Stimulated activated naive CD8-positive, alpha-beta T cell treated with anti-CD3 and anti-CD28 coated beads, Interleukin-15, Interleukin-2, amounts not matched to agents 100 ng/mL and 50 ng/mL, for 24 hours (primary cell): ENCODE measurements around the gene ABTB2.
A peak's percentile ranks its signal among the peaks of the same experiment; 100 is the strongest.

Experiments
- H3K27ac Mint-ChIP-seq: one replicate; pipeline ENCODE4 v1.8.0; 2021; ENCODE audit warnings: mild to moderate bottlenecking, mixed read lengths
- H3K27me3 Mint-ChIP-seq: one replicate; pipeline ENCODE4 v1.8.0; 2021; ENCODE audit warnings: mixed read lengths
- H3K36me3 Mint-ChIP-seq: one replicate; pipeline ENCODE4 v1.8.0; 2021; ENCODE audit warnings: low read depth, mixed read lengths
- H3K4me1 Mint-ChIP-seq: one replicate; pipeline ENCODE4 v1.8.0; 2021; ENCODE audit warnings: low read depth, mixed read lengths
- H3K4me3 Mint-ChIP-seq: one replicate; pipeline ENCODE4 v1.8.0; 2021; ENCODE audit warnings: mild to moderate bottlenecking, mixed read lengths
- H3K9me3 Mint-ChIP-seq: one replicate; pipeline ENCODE4 v1.8.0; 2021; ENCODE audit warnings: mixed read lengths

The ABTB2 gene

DNA sequence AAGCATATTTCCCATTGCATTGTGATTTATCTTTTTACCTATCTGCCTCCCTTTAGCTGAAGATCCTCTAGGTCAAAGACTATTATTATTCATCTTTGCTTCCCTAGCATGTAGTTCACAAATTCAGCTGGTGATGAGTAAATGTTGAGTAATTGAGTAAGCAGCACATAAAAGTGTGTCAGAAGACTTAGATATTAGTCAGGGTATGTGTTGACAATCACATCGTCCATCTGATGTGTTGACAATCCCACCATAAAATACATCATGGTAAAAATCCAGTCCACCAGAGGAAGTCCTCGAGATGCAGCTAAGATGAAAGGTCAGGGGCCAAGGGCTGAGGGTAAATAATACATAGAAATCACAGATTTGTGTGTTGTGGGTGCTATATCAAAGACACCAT is 22.9 kb upstream of the ABTB2 start:
- Mint-ChIP-seq H3K9me3 (peaks cover 15% of the 10 kb centered on the region), H3K4me3 (no peak overlapping the region), H3K4me1 (no peaks in the 10 kb centered on the region), H3K27me3 (peaks cover 21% of the 10 kb centered on the region), H3K27ac (no peak overlapping the region), H3K36me3 (peaks cover 7% of the 10 kb centered on the region)

DNA sequence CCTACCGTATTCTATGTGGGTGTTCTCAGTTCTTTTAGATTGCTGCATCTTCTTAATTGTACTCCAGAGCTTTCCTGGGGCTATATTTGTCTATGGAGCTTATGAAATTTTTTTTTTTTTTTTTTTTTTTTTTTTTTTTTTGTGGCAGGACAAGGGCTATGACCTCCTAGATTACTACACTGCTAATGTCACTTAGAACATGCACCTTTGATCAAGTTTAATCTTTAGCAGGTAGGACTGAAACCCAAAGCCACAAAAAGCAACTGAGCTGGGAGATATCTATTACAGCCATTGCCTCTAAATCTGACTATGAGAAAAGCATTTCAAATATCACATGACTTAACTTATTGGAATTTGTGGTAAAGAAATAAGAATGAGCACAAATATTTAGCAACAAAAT is 21.7 kb upstream of the ABTB2 start:
- H3K4me3 Mint-ChIP-seq, result no peak overlapping the region
- peaks cover 18% of the 10 kb centered on the region for H3K9me3 Mint-ChIP-seq
- H3K27me3 Mint-ChIP-seq, result peaks cover 17% of the 10 kb centered on the region
- no peaks in the 10 kb centered on the region for H3K4me1 Mint-ChIP-seq
- no peak overlapping the region for H3K27ac Mint-ChIP-seq
- H3K36me3 Mint-ChIP-seq, result peaks cover 13% of the 10 kb centered on the region

- Mint-ChIP-seq H3K4me3 (no peak overlapping the region), H3K27me3 (peaks cover 15% of the 10 kb centered on the region), H3K9me3 (peaks cover 18% of the 10 kb centered on the region), H3K4me1 (no peaks in the 10 kb centered on the region), H3K36me3 (peaks cover 13% of the 10 kb centered on the region), H3K27ac (no peak overlapping the region)
Observed at GRCh38 chr11:34379079-34379478, 21.3 kb upstream of the ABTB2 start.

GRCh38 chr11:34373727-34374126 is 15.9 kb upstream of the ABTB2 start:
- H3K36me3 Mint-ChIP-seq, result peaks cover 13% of the 10 kb centered on the region

DNA sequence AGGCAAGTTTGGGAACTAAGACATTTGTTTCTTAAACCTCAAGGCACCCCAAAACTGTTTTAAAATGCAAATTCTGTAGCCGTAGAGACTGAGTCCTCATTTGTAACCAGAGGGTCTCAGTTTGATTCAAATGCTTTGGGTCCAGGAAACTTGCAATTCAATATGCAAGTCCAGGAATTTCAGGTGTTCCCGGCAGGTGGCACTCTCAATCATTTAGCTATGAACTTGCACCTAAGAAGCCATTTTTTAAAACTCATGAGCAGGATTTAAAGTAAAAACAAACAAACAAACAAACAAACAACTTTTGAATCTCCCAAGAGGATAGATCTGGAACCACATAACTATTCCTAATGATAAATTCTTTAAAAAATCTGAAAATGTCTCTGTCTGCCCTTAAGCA is 8.7 kb upstream of the ABTB2 start:
- H3K9me3 Mint-ChIP-seq, result no peaks in the 10 kb centered on the region
- H3K4me1 Mint-ChIP-seq, result peaks cover 11% of the 10 kb centered on the region
- H3K27me3 Mint-ChIP-seq, result peaks cover 27% of the 10 kb centered on the region
- no peak overlapping the region for H3K27ac Mint-ChIP-seq
- H3K4me3 Mint-ChIP-seq, result no peak overlapping the region
- no peaks in the 10 kb centered on the region for H3K36me3 Mint-ChIP-seq

More at GRCh38 chr11:34373727-34374126, 15.9 kb upstream of the ABTB2 start:
- H3K4me1 Mint-ChIP-seq, result peaks cover 15% of the 10 kb centered on the region
- H3K27me3 Mint-ChIP-seq, result peaks cover 10% of the 10 kb centered on the region
- no peak overlapping the region for H3K27ac Mint-ChIP-seq
- no peak overlapping the region for H3K4me3 Mint-ChIP-seq
- H3K9me3 Mint-ChIP-seq, result peaks cover 15% of the 10 kb centered on the region

DNA sequence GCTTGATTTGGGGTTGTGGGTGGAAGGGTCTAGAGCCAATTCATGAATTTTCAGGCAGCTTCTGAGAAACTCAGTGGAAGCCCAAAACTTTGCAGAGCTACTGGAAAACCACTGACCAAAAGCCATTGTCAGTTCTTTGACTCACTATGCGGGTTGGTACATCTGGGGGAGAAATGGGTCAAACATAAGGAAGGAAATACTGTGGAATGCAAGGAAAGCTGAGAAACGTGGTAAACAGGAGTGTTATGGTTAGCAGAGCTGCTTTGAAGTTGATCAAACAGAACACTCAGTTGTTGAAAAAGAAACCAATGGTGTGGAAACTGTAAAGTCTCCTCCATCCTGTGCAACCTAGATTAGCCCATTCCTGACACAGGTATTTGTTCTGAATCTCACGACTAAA is 6.3 kb upstream of the ABTB2 start:
- no peaks in the 10 kb centered on the region for H3K9me3 Mint-ChIP-seq
- H3K4me1 Mint-ChIP-seq, result peaks cover 7% of the 10 kb centered on the region
- H3K27me3 Mint-ChIP-seq, result peaks cover 35% of the 10 kb centered on the region
- H3K27ac Mint-ChIP-seq, result no peak overlapping the region
- H3K4me3 Mint-ChIP-seq, result no peak overlapping the region
- no peaks in the 10 kb centered on the region for H3K36me3 Mint-ChIP-seq

- Mint-ChIP-seq H3K9me3 (no peaks in the 10 kb centered on the region), H3K36me3 (no peaks in the 10 kb centered on the region), H3K4me3 (no peak overlapping the region), H3K27ac (no peak overlapping the region), H3K4me1 (peaks cover 12% of the 10 kb centered on the region), H3K27me3 (peaks cover 31% of the 10 kb centered on the region)
Observed at GRCh38 chr11:34363363-34364084, 5.7 kb upstream of the ABTB2 start.

- Mint-ChIP-seq H3K27me3 (peaks cover 34% of the 10 kb centered on the region), H3K9me3 (no peaks in the 10 kb centered on the region), H3K36me3 (peaks cover 2% of the 10 kb centered on the region), H3K4me3 (no peak overlapping the region), H3K27ac (no peak overlapping the region), H3K4me1 (peaks cover 28% of the 10 kb centered on the region)
Observed at GRCh38 chr11:34360046-34360445, 2.2 kb upstream of the ABTB2 start.

DNA sequence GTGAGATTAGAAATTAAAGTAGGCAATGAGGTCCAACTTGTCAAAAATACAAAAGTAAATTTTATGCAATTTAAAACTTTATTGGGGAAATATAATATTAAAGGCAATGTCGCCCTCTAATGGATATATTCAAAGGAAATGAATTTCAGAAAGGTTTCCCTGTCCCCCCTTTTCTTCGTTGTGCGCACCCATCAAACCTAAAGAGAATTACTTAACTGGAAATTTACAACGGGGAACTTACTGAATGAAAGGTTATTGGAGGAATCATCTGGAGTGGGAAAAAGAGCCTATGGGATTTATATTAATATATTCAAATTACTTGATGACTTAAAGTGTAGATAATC is 1.7 kb upstream of the ABTB2 start:
- H3K36me3 Mint-ChIP-seq, result peaks cover 7% of the 10 kb centered on the region
- H3K27ac Mint-ChIP-seq, result no peak overlapping the region

DNA sequence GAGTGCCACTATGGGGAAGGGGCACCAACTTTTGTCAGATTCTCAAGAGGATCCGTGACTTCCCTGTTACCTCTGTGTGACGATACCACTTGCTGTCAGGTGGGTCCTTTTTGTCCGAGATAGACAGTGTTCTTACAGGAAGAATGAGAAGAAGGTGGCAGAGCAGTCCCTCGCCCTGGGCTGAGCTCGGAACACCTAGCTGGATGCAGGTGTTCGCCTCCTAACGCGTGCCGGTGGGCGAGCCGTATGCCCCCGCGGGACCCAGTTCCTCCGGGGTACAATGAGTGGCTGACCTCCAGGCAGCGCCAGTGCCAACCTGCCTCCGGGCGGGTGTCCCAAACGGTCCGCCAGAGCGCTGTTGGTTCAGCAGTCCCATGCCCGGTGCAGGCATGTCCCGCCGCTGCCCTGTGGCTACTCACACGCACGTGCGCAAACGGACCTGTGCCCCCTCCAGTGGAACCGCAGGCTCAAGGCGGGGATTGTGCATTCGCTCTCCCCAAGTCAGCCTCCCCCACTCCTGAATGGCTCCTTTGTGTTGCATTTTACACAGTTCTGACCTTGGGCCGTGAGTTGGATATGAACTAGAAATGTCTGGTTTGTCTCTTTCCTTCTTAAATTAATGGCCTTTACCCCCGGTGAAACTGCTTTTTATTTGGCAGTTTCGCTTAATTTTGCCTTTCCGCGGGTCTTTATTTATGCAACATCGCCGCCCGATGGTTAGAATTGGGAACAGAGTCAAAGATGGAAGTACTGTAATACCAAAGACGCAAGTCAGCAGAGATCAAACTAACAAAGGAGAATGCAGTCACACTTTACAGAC is 1.1 kb upstream of the ABTB2 start:
- Mint-ChIP-seq H3K27me3 (peaks cover 43% of the 10 kb centered on the region), H3K4me1 (peaks cover 29% of the 10 kb centered on the region), H3K27ac (peak overlapping the region; percentile 71), H3K9me3 (no peaks in the 10 kb centered on the region), H3K36me3 (peaks cover 7% of the 10 kb centered on the region), H3K4me3 (peak overlapping the region; percentile 86)

More for the DNA sequence above, 1.7 kb upstream of the ABTB2 start:
- Mint-ChIP-seq H3K27me3 (peaks cover 40% of the 10 kb centered on the region), H3K9me3 (no peaks in the 10 kb centered on the region), H3K4me3 (peak overlapping the region; percentile 86), H3K4me1 (peaks cover 33% of the 10 kb centered on the region)

DNA sequence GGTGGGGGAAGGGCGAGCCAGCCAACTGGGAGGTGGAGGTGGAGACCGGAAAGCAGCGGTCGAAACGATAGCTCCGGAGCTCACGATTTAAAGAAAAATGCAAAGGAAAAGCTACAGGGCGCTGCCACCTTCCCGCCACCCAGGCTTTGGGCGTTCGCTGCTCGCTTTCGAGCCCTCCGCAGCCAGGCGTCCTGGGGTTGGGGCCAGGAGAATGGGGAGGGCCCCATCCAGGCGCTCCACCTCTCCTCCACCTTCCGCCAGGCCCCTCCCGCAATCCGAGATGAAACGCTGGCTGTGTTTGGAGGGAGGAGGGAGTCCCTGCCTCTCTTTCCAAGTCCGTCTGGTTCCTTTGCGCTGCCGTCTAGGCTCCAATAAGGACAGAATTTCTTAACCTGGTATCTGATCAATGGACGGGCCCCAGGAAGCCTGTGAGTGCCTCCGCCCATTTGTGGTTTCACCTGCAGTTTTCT is 483 bp upstream of the ABTB2 start:
- peak overlapping the region; percentile 86 for H3K4me3 Mint-ChIP-seq
- peak overlapping the region; percentile 19 for H3K27ac Mint-ChIP-seq
- peaks cover 47% of the 10 kb centered on the region for H3K27me3 Mint-ChIP-seq

DNA sequence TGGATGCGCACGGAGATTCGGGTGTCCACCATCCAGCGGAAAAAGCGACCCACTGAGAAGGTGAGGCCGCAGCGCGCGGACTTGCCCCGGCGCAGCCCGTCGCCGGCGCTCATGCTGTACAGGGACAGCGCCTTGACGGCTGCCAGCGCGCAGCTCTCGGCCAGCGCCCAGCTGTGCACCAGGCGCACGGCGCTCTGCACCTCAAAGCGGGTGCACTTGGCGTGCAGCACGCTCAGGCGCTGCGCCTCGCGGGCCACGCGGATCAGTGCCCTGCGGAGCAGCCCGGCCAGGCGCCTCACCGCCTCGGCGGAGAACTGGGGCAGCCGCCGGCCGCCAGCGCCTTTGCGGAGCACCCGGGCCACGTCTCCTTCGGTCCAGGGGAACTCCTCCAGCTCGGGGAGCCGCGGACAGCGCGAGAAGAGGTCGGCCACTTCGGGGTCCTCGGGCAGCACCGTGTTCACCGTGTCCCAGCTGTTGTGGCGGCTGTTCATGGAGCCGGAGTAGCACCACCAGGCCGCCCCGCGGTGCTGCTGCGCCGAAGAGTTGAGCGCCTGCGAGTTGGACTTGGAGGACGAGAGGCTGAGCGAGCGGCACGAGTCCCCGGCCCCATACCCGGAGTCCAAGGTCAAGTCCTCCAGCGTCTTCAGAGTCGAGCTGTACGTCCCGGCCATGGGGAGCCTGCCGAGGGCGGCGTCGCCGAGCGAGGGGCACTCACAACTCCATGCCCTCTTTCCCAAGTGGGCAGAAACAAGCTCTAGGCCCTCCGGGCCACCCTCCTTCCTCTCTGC is 703 bp downstream of the ABTB2 start:
- Mint-ChIP-seq H3K27ac (no peak overlapping the region), H3K27me3 (peaks cover 54% of the 10 kb centered on the region), H3K4me3 (peak overlapping the region; percentile 83), H3K9me3 (no peaks in the 10 kb centered on the region), H3K36me3 (peaks cover 7% of the 10 kb centered on the region), H3K4me1 (peaks cover 28% of the 10 kb centered on the region)

More for the DNA sequence above, 483 bp upstream of the ABTB2 start:
- no peaks in the 10 kb centered on the region for H3K9me3 Mint-ChIP-seq
- H3K4me1 Mint-ChIP-seq, result peaks cover 28% of the 10 kb centered on the region
- H3K36me3 Mint-ChIP-seq, result peaks cover 7% of the 10 kb centered on the region

DNA sequence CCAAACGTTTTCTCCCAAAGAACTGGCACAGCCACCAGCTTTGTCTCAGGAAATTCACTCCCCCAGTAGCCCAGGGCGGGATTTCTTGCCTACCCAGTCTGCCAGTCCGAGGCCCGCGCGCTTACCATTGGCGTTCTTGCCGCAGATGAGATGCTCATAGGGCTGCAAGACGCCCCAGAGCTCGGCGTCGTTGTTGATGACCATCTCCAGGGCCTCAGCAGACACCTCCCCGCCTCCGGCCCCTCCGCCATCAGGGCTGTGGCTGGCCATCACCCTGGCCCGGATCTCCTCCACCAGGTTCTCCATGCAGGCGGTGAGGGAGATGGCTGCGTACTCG is 1.3 kb downstream of the ABTB2 start:
- H3K27me3 Mint-ChIP-seq, result peaks cover 59% of the 10 kb centered on the region
- peak overlapping the region; percentile 83 for H3K4me3 Mint-ChIP-seq
- peaks cover 7% of the 10 kb centered on the region for H3K36me3 Mint-ChIP-seq
- H3K9me3 Mint-ChIP-seq, result no peaks in the 10 kb centered on the region
- no peak overlapping the region for H3K27ac Mint-ChIP-seq
- H3K4me1 Mint-ChIP-seq, result peaks cover 28% of the 10 kb centered on the region

- peaks cover 64% of the 10 kb centered on the region for H3K27me3 Mint-ChIP-seq
- H3K4me1 Mint-ChIP-seq, result peaks cover 28% of the 10 kb centered on the region
- no peak overlapping the region for H3K27ac Mint-ChIP-seq
- H3K9me3 Mint-ChIP-seq, result no peaks in the 10 kb centered on the region
- peaks cover 7% of the 10 kb centered on the region for H3K36me3 Mint-ChIP-seq
- H3K4me3 Mint-ChIP-seq, result peak overlapping the region; percentile 83
Observed at GRCh38 chr11:34356130-34356529, 1.7 kb downstream of the ABTB2 start.

DNA sequence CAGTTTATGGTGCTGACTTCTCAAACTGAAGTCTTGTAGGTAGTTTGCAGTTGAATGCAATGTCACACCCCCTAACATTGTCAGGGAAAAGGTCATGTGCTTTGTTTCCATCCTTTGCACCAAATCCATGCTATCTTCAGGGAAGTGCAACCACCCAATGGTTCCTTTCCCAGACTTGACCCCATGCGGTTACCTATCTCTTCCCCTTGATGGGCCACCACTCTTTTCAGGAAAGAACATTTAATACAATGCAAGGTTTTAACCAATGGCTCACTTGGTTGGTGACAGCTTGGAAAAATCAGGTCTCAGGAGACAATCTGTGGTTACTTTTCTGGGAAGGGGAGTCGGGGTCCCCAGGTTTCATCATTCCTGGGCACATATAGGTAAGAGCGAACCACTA is 2.1 kb downstream of the ABTB2 start:
- Mint-ChIP-seq H3K36me3 (peaks cover 7% of the 10 kb centered on the region), H3K4me3 (peak overlapping the region; percentile 83), H3K4me1 (peaks cover 28% of the 10 kb centered on the region), H3K27me3 (peaks cover 61% of the 10 kb centered on the region), H3K27ac (no peak overlapping the region), H3K9me3 (no peaks in the 10 kb centered on the region)
